ENCODE data around the gene STK32A. TPM values are rescaled to one million over a fixed set of nuclear protein-coding genes. Genes with fewer than 3 reads are reported as not detected.

Gene STK32A
- total RNA-seq, 4 donors from 2014 or later: 9.6 to 35.2 (median 14.8) TPM

GRCh38 chr5:147348451-147348850, 113.6 kb downstream of the STK32A start:
- Histone ChIP-seq H3K27me3 (no peaks in the 10 kb centered on the region), H3K9me3 (no peaks in the 10 kb centered on the region), H3K27ac (no peak overlapping the region), H3K36me3 (peaks cover 0 to 13% (median 0%) of the 10 kb centered on the region in 3 donors), H3K4me1 (no peaks in the 10 kb centered on the region), H3K4me3 (no peak overlapping the region)
- TF ChIP-seq POLR2A (IDR thresholded peaks at IDR 0.05) (no peak), EP300 (IDR thresholded peaks at IDR 0.05) (no peak), CTCF (IDR thresholded peaks at IDR 0.05) (no peak)
- no peak for DNase-seq (ENCODE audit: low spot score in 2 of 2)
- 91 to 96% methylated on average over 5 of the region's 5 CpGs for WGBS, 2 donors

GRCh38 chr5:147349241-147349640, 114.4 kb downstream of the STK32A start:
- Histone ChIP-seq H3K9me3 (no peaks in the 10 kb centered on the region), H3K36me3 (peaks cover 0 to 13% (median 0%) of the 10 kb centered on the region in 3 donors), H3K4me1 (no peaks in the 10 kb centered on the region), H3K4me3 (no peak overlapping the region), H3K27me3 (no peaks in the 10 kb centered on the region), H3K27ac (no peak overlapping the region)
- no peak for DNase-seq (ENCODE audit: low spot score in 2 of 2)
- TF ChIP-seq CTCF (IDR thresholded peaks at IDR 0.05) (no peak), EP300 (IDR thresholded peaks at IDR 0.05) (no peak), POLR2A (IDR thresholded peaks at IDR 0.05) (no peak)
- 52 to 78% methylated on average over 2 of the region's 2 CpGs for WGBS, 2 donors

- H3K27ac ChIP-seq: no peak overlapping the region
- peaks cover 0 to 7% (median 0%) of the 10 kb centered on the region in 4 donors for H3K4me1 ChIP-seq
- TF ChIP-seq EP300 (IDR thresholded peaks at IDR 0.05): no peak
- TF ChIP-seq POLR2A (IDR thresholded peaks at IDR 0.05): no peak
- TF ChIP-seq CTCF (IDR thresholded peaks at IDR 0.05): no peak
- H3K36me3 ChIP-seq: peaks cover 0 to 8% (median 0%) of the 10 kb centered on the region in 3 donors
- H3K27me3 ChIP-seq: no peaks in the 10 kb centered on the region
- DNase-seq (ENCODE audit: low spot score in 2 of 2): no peak
- no peaks in the 10 kb centered on the region for H3K9me3 ChIP-seq
- no peak overlapping the region for H3K4me3 ChIP-seq
- WGBS, 2 donors: 67 to 71% methylated on average over 1 of the region's 1 CpG
These were observed 124.3 kb downstream of the STK32A start for GRCh38 chr5:147359101-147359500.

GRCh38 chr5:147359581-147359980, 124.8 kb downstream of the STK32A start:
- TF ChIP-seq CTCF (IDR thresholded peaks at IDR 0.05): no peak
- TF ChIP-seq EP300 (IDR thresholded peaks at IDR 0.05): no peak
- TF ChIP-seq POLR2A (IDR thresholded peaks at IDR 0.05): no peak
- Histone ChIP-seq H3K9me3 (peaks cover 0 to 5% (median 0%) of the 10 kb centered on the region in 4 donors), H3K27me3 (no peaks in the 10 kb centered on the region), H3K27ac (peak overlapping the region in 1 of 4 donors; percentile 47), H3K4me1 (peaks cover 0 to 7% (median 0%) of the 10 kb centered on the region in 4 donors), H3K36me3 (peaks cover 0 to 12% (median 0%) of the 10 kb centered on the region in 3 donors), H3K4me3 (no peak overlapping the region)
- WGBS, 2 donors: 89 to 96% methylated on average over 2 of the region's 2 CpGs
- DNase-seq (ENCODE audit: low spot score in 2 of 2): no peak

DNA sequence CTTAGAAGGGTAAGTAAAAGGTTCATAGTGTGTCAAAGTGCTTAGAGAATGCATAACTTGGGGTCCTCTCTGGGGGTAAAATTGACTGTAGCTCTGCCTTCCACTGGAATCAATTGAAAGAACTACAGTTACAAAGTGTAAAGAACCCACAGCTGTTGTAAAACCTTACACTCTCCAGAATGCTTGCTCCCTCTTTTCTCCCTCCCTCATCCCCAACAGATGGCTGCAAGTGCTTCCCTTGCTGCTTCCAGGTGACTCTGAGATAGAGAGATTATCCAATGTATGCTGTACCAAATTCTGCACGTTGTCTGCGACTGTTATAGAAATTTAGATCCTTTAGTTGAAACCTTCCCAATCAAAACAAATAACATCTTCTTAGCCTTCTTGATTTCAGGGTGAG, 126.0 kb downstream of the STK32A start:
- no peak overlapping the region for H3K4me3 ChIP-seq
- H3K9me3 ChIP-seq: peaks cover 0 to 7% (median 0%) of the 10 kb centered on the region in 4 donors
- peaks cover 0 to 12% (median 0%) of the 10 kb centered on the region in 3 donors for H3K36me3 ChIP-seq
- TF ChIP-seq POLR2A (IDR thresholded peaks at IDR 0.05): no peak
- no peak for TF ChIP-seq EP300 (IDR thresholded peaks at IDR 0.05)
- no peak for TF ChIP-seq CTCF (IDR thresholded peaks at IDR 0.05)
- peaks cover 0 to 12% (median under 1%) of the 10 kb centered on the region in 4 donors for H3K4me1 ChIP-seq
- WGBS, 2 donors: 68 to 75% methylated on average over 2 of the region's 2 CpGs
- no peaks in the 10 kb centered on the region for H3K27me3 ChIP-seq
- DNase-seq (ENCODE audit: low spot score in 2 of 2): no peak
- peak overlapping the region in 3 of 4 donors; percentile 2 to 73 (median 47) for H3K27ac ChIP-seq

Measured in tibial nerve (tissue), 4 donors.